ENCODE data around the gene TMEM53.

TMEM53 gene

DNA sequence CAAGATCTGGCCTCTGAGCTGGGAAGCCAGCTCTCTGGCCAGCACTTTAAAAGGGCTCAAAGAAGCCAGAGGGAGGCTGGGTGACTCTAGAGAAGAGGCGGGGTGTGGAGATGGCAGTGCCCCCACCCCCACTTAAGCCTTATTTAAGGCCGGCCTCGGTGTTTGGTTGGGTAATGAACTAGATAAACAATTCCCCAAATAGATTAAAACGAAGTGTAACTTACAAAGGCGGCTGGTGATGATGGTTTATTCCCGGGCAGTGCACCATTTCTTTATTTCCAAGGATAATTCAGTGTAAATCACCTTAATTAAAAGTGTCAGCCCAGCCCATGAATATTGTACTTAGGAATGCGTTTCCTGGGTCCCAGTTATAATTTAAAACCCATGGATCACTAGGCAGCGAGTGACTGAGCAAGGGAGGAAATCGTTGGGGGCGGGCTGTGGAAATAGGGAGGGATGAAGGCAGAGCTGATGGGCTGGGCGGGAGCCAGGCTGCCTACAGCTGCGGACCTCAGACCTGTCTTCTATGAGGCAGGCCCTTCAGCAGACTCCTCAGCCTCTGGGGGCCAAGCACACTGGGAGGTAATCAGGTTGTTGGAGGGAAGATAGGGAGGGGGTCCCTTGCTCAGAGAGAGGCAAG, 54.9 kb downstream of the TMEM53 start:
- no peak overlapping the region for H3K4me3 ChIP-seq (ENCODE audit: low read depth, low read length)
- ChIA-PET POLR2A (interaction anchor here (2.0 kb wide), 2 partner anchors 9 to 12 kb away, joined by 7 to 11 read pairs; no protein-coding TSS in a partner anchor), CTCF (interaction anchor here (0.9 to 13.0 kb wide), 8 partner anchors 9 to 402 kb away, joined by 3 to 102 read pairs (median 4); no protein-coding TSS in a partner anchor)
- TF ChIP-seq, protein P1, sequence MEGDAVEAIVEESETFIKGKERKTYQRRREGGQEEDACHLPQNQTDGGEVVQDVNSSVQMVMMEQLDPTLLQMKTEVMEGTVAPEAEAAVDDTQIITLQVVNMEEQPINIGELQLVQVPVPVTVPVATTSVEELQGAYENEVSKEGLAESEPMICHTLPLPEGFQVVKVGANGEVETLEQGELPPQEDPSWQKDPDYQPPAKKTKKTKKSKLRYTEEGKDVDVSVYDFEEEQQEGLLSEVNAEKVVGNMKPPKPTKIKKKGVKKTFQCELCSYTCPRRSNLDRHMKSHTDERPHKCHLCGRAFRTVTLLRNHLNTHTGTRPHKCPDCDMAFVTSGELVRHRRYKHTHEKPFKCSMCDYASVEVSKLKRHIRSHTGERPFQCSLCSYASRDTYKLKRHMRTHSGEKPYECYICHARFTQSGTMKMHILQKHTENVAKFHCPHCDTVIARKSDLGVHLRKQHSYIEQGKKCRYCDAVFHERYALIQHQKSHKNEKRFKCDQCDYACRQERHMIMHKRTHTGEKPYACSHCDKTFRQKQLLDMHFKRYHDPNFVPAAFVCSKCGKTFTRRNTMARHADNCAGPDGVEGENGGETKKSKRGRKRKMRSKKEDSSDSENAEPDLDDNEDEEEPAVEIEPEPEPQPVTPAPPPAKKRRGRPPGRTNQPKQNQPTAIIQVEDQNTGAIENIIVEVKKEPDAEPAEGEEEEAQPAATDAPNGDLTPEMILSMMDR (IDR thresholded peaks at IDR 0.05; ENCODE audit: insufficient read depth, low read length, missing control alignments) = no peak
- peak; percentile 34 for DNase-seq (ENCODE audit: low read depth, low spot score)

DNA sequence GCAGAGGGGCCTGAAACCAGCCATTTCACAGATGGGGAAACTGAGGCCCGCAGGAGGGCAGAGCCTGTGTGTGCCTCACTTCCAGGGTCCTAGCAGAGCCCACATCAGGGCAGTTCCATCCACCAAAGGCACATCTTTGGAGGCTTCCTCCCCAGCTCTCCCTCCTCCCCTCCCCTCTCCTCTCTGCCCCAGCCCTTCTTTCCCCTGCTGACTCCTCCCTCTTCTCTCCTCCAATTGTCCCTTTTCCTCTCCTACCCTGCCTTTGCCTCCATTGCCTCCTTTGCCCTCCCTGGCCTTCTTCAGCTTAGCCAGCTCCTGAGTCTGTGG, 56.6 kb downstream of the TMEM53 start:
- no peak for DNase-seq (ENCODE audit: low read depth, low spot score)
- peak overlapping the region; percentile 48; the same call in 1 of the 2 replicates for H3K4me3 ChIP-seq (ENCODE audit: low read depth, low read length)
- POLR2A ChIA-PET = interaction anchor here (0.8 to 2.4 kb wide), 2 partner anchors 14 to 29 kb away, joined by 3 to 14 read pairs; no protein-coding TSS in a partner anchor
- TF ChIP-seq, protein P1 (IDR thresholded peaks at IDR 0.05; ENCODE audit: insufficient read depth, low read length, missing control alignments) = no peak
- CTCF ChIA-PET = interaction anchor here (0.7 to 13.0 kb wide), 7 partner anchors 8 to 398 kb away, joined by 4 to 102 read pairs (median 10); no protein-coding TSS in a partner anchor

DNA sequence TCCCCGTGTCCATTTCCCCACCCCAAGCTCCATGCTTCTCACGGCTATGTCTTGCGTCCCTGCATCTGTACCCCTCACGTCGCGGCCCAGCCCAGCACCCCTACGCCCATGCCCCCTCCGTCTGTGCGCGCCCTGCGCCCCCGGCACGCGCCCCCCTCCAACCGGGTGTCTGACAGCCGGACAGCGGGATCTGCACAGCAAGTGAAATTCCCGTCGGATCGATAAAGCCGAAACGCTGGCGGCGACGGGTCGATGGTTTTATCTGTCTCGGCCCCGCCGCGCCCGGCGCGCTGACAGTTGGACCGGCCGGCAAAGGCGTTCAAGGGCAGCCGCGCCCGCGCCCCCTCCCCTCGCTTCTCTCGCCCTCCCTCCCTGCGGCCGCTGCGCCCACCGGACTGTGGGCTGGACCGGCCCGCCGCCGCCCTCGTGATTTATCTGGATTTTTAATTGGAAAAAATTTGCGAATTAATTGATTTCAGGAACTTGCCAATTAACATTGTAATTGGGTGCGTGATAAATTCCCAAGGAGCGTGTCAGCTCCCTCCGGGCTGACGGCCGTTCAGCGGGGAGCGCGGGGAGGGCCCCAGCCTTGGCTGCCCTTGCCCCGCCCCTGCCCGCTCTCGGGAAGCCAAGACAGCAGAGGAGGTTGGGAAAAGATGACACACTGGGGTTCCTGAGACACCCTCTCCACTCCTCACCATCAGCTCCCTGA, 57.1 kb downstream of the TMEM53 start:
- DNase-seq (ENCODE audit: low read depth, low spot score) = no peak
- H3K4me3 ChIP-seq (ENCODE audit: low read depth, low read length) = peak overlapping the region; percentile 48
- TF ChIP-seq, protein P1 (IDR thresholded peaks at IDR 0.05; ENCODE audit: insufficient read depth, low read length, missing control alignments) = no peak
- ChIA-PET CTCF (interaction anchor here (0.6 to 13.0 kb wide), 7 partner anchors 9 to 398 kb away, joined by 3 to 102 read pairs (median 4); no protein-coding TSS in a partner anchor), POLR2A (interaction anchor here (0.8 to 2.4 kb wide), 2 partner anchors 14 to 30 kb away, joined by 3 to 14 read pairs; no protein-coding TSS in a partner anchor)

DNA sequence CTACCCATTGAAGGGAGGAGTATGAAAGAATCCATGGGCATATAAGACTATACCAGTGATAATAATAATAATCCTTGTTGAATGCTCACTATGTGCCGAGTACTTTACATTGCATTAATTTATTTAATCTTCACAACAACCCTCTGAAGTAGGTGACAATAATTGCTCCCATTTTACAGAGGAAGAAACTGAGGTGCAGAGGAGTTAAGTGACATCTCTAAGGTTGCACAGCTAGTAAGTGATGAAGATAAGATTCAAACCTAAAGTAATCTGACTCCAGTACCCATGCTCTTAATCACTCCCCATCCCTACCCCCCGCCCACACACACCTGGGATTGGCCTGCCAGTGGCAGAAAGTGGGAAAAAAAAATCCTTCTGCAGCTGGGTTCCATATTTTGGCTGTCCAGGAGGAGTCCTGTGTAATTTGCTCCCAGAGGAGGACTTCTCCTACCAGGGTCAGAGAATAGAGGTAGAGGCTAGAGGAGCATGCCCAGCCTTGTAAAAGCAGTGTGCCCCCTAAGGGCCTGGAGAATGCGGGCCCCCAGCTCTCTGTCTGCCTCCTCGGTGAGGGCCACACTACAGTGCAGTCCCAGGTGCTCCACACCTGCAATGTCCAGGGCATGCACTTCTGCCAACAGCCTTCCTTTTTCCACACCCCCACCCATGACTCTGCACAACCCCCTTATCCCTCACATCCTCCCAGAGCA, 57.8 kb downstream of the TMEM53 start:
- ChIA-PET CTCF (interaction anchor here (0.6 to 13.0 kb wide), 9 partner anchors 8 to 239 kb away, joined by 3 to 102 read pairs (median 5); no protein-coding TSS in a partner anchor), POLR2A (interaction anchor here (2.4 kb wide), 1 partner anchor 15 kb away, joined by 14 read pairs; no protein-coding TSS in a partner anchor)

DNA sequence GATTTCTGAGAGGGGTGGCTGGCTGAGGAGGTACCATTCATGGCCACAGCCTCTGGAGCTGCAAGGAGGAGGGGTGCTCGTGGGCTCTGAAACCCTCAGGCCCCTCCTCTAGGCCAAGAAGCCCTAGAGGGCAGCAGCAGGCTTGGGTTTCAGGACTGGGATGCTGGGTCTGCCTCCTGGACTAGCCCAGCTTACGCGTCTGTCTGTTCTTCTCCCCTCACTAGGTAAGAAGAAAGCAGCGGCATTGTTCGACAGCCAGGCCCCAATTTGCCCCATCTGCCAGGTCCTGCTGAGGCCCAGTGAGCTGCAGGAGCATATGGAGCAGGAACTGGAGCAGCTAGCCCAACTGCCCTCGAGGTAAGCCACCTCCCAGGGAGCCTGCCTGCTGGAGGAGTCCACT, 60.3 kb downstream of the TMEM53 start:
- TF ChIP-seq, protein P1 (IDR thresholded peaks at IDR 0.05; ENCODE audit: insufficient read depth, low read length, missing control alignments) = no peak
- DNase-seq (ENCODE audit: low read depth, low spot score) = no peak
- ChIA-PET POLR2A (interaction anchor here (0.7 kb wide), 1 partner anchor 23 kb away, joined by 3 read pairs; no protein-coding TSS in a partner anchor), CTCF (interaction anchor here (13.0 kb wide), 1 partner anchor 38 kb away, joined by 102 read pairs; no protein-coding TSS in a partner anchor)
- no peak overlapping the region for H3K4me3 ChIP-seq (ENCODE audit: low read depth, low read length)

More for the DNA sequence above, 57.8 kb downstream of the TMEM53 start:
- DNase-seq (ENCODE audit: low read depth, low spot score) = no peak
- TF ChIP-seq, protein P1 (IDR thresholded peaks at IDR 0.05; ENCODE audit: insufficient read depth, low read length, missing control alignments) = no peak
- peak overlapping the region; percentile 48 for H3K4me3 ChIP-seq (ENCODE audit: low read depth, low read length)

Data from AG04449 (cell line).